Loucy (cell line): ENCODE data around the gene SGMS1.
"Not testable (repeated sequence)": the region's sequence is repeated elsewhere in the genome, so short reads cannot be mapped to it uniquely, and the experiment has no call there.

Experiments used
- EZH2phosphoT487 ChIP-seq: fragments of 200-600 bp; IDR thresholded peaks from 2 replicates; pipeline ENCODE4 v1.6.1; 2018; ENCODE audit warnings: antibody characterized with exemption, mild to moderate bottlenecking, moderate library complexity, borderline replicate concordance
- TF ChIP-seq, protein P1 (sequence below): fragments of 200-600 bp; sonication (generic); conservative IDR thresholded peaks from 2 replicates; pipeline ENCODE4 v1.5.1; 2014; ENCODE audit warnings: mild to moderate bottlenecking, antibody characterized with exemption, low read length

GRCh38 chr10:50262625-50263024 lies 361.1 kb downstream of the SGMS1 start:
- TF ChIP-seq, protein P1, sequence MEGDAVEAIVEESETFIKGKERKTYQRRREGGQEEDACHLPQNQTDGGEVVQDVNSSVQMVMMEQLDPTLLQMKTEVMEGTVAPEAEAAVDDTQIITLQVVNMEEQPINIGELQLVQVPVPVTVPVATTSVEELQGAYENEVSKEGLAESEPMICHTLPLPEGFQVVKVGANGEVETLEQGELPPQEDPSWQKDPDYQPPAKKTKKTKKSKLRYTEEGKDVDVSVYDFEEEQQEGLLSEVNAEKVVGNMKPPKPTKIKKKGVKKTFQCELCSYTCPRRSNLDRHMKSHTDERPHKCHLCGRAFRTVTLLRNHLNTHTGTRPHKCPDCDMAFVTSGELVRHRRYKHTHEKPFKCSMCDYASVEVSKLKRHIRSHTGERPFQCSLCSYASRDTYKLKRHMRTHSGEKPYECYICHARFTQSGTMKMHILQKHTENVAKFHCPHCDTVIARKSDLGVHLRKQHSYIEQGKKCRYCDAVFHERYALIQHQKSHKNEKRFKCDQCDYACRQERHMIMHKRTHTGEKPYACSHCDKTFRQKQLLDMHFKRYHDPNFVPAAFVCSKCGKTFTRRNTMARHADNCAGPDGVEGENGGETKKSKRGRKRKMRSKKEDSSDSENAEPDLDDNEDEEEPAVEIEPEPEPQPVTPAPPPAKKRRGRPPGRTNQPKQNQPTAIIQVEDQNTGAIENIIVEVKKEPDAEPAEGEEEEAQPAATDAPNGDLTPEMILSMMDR, result not testable (repeated sequence)
- TF ChIP-seq EZH2phosphoT487, result not testable (repeated sequence)
